Fibroblast of mammary gland (primary cell): Measurements from ENCODE around the gene DACH2.

Experiments
- DNase-seq: peaks from one replicate; pipeline ENCODE4 v3.0.0-alpha.2; 2010; ENCODE audit warnings: low read depth
- H3K4me3 ChIP-seq: 2 replicates; pipeline ENCODE4 v1.5.1; 2011; ENCODE audit warnings: low read depth, mild to moderate bottlenecking, low read length, moderate library complexity; ENCODE audit not compliant: control insufficient read depth
- TF ChIP-seq, protein P1 (sequence below): conservative IDR thresholded peaks from 2 replicates; pipeline ENCODE4 v1.5.1; 2011; ENCODE audit warnings: low read depth, low read length, inconsistent platforms; ENCODE audit not compliant: control insufficient read depth, insufficient read depth

The DACH2 gene

DNA sequence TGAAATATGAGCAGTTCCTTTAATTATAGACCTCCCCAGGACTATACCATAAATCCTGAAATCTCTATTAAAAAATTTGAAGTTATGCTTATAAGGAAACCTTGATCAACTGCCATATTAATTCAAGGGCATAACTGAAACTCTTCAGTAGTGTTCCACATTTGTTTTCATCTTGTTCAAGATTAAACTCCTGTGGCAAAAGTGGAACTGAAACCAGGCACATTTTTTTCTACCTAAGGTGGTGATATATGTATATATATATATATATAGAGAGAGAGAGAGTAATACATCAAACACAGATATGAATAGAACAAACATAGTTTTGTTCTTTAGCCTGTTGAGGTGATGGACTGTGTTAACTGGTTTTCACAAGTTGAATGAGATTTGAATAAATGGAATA is 287.9 kb downstream of the DACH2 start:
- no peak overlapping the region for H3K4me3 ChIP-seq
- TF ChIP-seq, protein P1, sequence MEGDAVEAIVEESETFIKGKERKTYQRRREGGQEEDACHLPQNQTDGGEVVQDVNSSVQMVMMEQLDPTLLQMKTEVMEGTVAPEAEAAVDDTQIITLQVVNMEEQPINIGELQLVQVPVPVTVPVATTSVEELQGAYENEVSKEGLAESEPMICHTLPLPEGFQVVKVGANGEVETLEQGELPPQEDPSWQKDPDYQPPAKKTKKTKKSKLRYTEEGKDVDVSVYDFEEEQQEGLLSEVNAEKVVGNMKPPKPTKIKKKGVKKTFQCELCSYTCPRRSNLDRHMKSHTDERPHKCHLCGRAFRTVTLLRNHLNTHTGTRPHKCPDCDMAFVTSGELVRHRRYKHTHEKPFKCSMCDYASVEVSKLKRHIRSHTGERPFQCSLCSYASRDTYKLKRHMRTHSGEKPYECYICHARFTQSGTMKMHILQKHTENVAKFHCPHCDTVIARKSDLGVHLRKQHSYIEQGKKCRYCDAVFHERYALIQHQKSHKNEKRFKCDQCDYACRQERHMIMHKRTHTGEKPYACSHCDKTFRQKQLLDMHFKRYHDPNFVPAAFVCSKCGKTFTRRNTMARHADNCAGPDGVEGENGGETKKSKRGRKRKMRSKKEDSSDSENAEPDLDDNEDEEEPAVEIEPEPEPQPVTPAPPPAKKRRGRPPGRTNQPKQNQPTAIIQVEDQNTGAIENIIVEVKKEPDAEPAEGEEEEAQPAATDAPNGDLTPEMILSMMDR, result no peak
- no peak for DNase-seq

DNA sequence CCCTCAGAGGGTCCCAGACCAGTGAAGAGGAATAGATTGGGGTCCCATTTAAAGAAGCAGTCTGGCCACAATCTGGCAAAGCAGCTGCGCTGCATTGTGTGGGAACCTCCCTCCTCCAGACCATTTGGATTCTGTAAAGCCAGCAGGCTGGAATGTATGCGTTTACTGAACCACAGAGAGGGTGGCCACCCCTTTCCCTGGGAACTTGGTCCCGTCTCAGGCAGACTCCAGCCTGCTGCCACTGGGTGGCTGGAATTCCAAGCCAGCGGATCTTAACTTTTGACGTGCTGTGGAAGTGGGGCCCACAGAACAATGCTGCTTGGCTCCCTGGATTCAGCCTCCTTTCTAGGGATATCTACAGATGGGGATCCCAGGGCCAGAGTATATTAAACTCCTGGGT is 307.2 kb downstream of the DACH2 start:
- H3K4me3 ChIP-seq, result no peak overlapping the region
- TF ChIP-seq, protein P1, result no peak
- DNase-seq, result no peak

DNA sequence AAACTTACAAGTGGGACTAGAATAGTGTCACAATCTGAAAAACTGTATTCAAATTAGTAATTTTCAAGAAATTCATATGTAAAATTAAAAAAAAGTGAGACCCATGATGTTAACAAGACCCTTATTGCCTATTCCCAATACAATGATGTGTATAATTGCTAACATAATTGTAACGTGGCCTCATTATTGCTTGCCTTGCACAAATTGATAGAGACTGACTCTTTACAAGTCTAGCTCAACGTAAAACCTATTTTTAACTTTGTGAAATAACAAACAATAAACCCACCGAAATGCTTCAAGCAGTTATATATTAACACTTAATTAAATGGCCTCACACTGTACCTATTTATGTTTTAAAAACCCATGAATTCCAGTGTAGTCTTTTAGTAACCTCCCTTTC is 312.5 kb downstream of the DACH2 start:
- no peak overlapping the region for H3K4me3 ChIP-seq
- no peak for DNase-seq
- TF ChIP-seq, protein P1, result no peak

DNA sequence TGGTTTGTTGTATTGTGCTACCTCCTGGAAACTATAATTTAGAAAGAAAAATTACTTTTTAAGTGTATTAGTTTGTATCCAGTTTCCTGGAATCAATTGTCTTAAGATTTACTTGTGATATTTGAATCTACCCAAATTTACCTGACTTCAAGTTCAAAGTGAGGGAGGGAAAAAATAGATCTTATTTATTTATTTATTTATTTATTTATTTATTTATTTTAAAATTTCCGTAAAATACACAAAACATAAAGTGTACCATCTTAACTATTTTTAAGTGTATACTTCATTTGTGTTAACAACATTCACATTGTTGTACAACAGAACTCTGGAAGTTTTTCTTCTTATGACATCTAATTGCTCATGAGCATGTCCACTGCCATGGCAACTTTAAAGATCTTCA is 356.0 kb downstream of the DACH2 start:
- TF ChIP-seq, protein P1, result no peak
- no peak overlapping the region for H3K4me3 ChIP-seq
- DNase-seq, result no peak

DNA sequence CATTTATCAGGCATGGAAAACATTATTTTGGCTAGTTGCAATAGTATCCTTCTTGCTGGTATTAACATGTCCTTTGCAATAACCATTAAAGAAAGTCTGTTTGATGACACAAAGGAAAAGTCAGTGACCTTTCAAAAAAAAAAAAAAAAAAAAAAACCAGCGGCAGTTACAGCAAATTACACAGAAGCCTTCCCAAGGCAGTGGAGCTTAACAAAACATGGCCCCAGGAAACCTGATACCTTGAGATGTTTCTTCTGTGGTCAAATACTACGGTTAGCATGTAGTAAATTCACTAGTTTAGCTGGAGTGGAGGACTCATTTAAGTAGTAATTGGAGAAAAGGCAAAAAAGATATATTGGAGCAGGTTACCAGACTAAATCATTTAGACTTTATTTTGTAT is 359.1 kb downstream of the DACH2 start:
- TF ChIP-seq, protein P1, result no peak
- no peak overlapping the region for H3K4me3 ChIP-seq
- no peak for DNase-seq

DNA sequence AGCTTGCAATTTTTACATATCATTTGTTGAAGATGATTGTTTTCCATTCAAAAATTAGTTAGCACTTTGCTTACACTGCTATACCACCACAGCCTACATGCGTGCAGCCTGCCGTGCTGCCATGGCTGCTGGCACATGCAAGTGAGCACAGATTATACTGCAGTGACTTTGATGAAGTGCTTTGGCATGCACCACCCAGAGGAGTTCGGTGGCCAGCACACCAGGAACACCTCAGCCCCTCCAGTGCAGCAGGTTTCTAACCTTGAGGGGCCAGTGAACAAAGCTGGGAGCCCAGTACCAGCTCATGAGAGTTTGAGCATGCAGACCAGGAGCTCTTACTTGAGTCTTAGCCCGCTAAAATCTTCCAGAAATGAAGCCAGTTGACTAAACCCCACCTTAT is 431.5 kb downstream of the DACH2 start:
- DNase-seq, result no peak
- TF ChIP-seq, protein P1, result no peak
- no peak overlapping the region for H3K4me3 ChIP-seq

DNA sequence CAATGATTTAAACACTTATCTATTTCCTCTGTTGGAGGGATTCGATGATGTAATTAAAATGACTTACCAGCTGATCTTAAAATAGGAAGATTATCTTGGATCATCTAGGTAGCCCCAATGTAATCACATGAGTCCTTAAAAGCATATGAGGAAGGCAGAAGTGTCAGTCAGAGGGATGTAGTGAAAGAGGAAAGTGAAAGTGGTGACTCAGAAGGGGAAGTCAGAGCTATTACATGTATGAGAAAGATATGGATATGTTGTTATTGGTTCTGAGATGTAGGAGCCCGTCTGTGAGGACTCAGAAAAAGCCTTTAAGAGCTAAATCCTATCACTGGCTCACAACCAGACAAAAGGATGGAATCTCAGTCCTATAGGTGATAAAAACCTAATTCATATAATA is 456.4 kb downstream of the DACH2 start:
- no peak for DNase-seq
- no peak overlapping the region for H3K4me3 ChIP-seq
- TF ChIP-seq, protein P1, result no peak
